PC-9 (cell line): ENCODE data around the gene TRABD2B. TPM values are rescaled to one million over a fixed set of nuclear protein-coding genes. Genes with fewer than 3 reads are reported as not detected.

ENCODE experiments used
- BruUV-seq: library from RNA; stranded (reverse); fragments of 400-500 nt; replicated peaks from 2 replicates; lab custom pipeline; 2021; lab: Mats Ljungman, UMichigan
- CTCF ChIA-PET: fragments of 300-600 bp; sonication (Branson Sonifier 250); formaldehyde crosslinking; loops from one replicate; lab custom pipeline; 2022; ENCODE audit warnings: antibody characterized with exemption; lab: Charles Lee
- POLR2A ChIA-PET: fragments of 300-600 bp; sonication (Branson Sonifier 250); formaldehyde crosslinking; loops from one replicate; lab custom pipeline; 2022; ENCODE audit warnings: antibody characterized with exemption; ENCODE audit not compliant: unreplicated experiment; lab: Charles Lee
- DNase-seq, 2 experiments: peaks; one replicate each; pipeline versions ENCODE4 v3.0.0 to v3.0.0-alpha.2; 2015 to 2022; ENCODE audit warnings: mixed read lengths in 1 of 2
- H2AFZ ChIP-seq: fragments of 200-600 bp; sonication (generic); 2 replicates; pipeline ENCODE4 v1.8.1; 2017; ENCODE audit warnings: antibody characterized with exemption
- H3F3A ChIP-seq: fragments of 200-600 bp; sonication (generic); 2 replicates; pipeline ENCODE4 v1.8.1; 2017; ENCODE audit warnings: antibody characterized with exemption, mild to moderate bottlenecking, low read depth; ENCODE audit not compliant: insufficient read depth
- H3K27ac ChIP-seq: fragments of 200-600 bp; sonication (generic); 2 replicates; pipeline ENCODE4 v1.6.1; 2016; ENCODE audit warnings: mixed run types
- H3K27me3 ChIP-seq: fragments of 200-600 bp; sonication (generic); 2 replicates; pipeline ENCODE4 v1.6.1; 2016; ENCODE audit warnings: low read depth, mixed run types; ENCODE audit not compliant: insufficient read depth
- H3K36me3 ChIP-seq: fragments of 200-600 bp; sonication (generic); 2 replicates; pipeline ENCODE4 v1.6.1; 2016; ENCODE audit warnings: low read depth, mixed run types
- H3K4me1 ChIP-seq: fragments of 200-600 bp; sonication (generic); replicated peaks from 2 replicates; pipeline ENCODE4 v1.6.1; 2016; ENCODE audit warnings: mixed run types; ENCODE audit not compliant: insufficient read depth
- H3K4me2 ChIP-seq: fragments of 200-600 bp; sonication (generic); 2 replicates; pipeline ENCODE4 v1.6.1; 2017; ENCODE audit warnings: mixed run types
- H3K4me3 ChIP-seq: fragments of 200-600 bp; sonication (generic); 2 replicates; pipeline ENCODE4 v1.6.1; 2016; ENCODE audit warnings: mixed run types
- H3K79me2 ChIP-seq: fragments of 200-600 bp; sonication (generic); 2 replicates; pipeline ENCODE4 v1.6.1; 2017; ENCODE audit warnings: low read depth, mixed run types
- H3K9me2 ChIP-seq: fragments of 200-600 bp; sonication (generic); 2 replicates; pipeline ENCODE4 v1.8.1; 2017; ENCODE audit warnings: mild to moderate bottlenecking; ENCODE audit not compliant: insufficient read depth
- H3K9me3 ChIP-seq: fragments of 200-600 bp; sonication (generic); 2 replicates; pipeline ENCODE4 v1.8.1; 2016; ENCODE audit warnings: low read depth; ENCODE audit not compliant: insufficient read depth
- H4K20me1 ChIP-seq: fragments of 200-600 bp; sonication (generic); 2 replicates; pipeline ENCODE4 v1.8.1; 2017; ENCODE audit not compliant: insufficient read depth
- EZH2 ChIP-seq: fragments of 200-600 bp; sonication (generic); IDR thresholded peaks from 2 replicates; pipeline ENCODE4 v1.8.0; 2017; ENCODE audit warnings: antibody characterized with exemption, low read depth
- intact Hi-C: fragments of 100-400 bp; cut with micrococcal nuclease; formaldehyde crosslinking; loops from one replicate; pipeline ENCODE4 v1.10.0; 2022; ENCODE audit not compliant: unreplicated experiment
- total RNA-seq: library from RNA; stranded (reverse); gene quantifications from 2 replicates; pipeline ENCODE4 v1.2.3, GENCODE V29; 2021
- TF ChIP-seq, protein P1 (sequence below): fragments of 200-600 bp; sonication (generic); conservative IDR thresholded peaks from 2 replicates; pipeline ENCODE4 v1.6.1; 2017; ENCODE audit warnings: mixed run types, antibody characterized with exemption, mild to moderate bottlenecking, moderate library complexity

TRABD2B gene
- total RNA-seq, 1 experiment from 2014 or later: not detected

DNA sequence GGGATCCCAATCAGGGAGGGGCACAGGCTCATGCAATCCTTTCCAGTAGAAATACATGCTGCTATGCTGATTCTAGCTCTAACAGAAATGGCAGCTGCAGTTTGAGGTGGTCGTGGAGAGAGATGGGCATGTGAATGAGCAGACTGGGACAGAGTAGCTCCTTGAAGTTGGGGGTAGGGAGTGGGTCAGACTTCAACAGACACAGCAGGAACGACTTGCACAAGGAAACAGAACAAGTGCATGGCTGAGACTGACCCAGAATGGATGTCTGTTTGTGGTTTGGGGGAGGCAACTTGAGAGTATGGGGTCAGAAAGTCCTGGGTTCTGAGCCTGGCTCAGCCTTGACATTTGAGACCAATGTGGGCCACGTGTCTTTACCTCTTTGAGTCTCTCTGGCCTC, 25.1 kb upstream of the TRABD2B start:
- BruUV-seq: no TSS peak
- ChIA-PET CTCF (no interaction called here), POLR2A (no interaction called here)
- no peaks in the 10 kb centered on the region for H3K79me2 ChIP-seq
- H2AFZ ChIP-seq: no peak overlapping the region
- H3K4me3 ChIP-seq: no peak overlapping the region
- no peaks in the 10 kb centered on the region for H3K36me3 ChIP-seq
- H3F3A ChIP-seq: no peaks in the 10 kb centered on the region
- TF ChIP-seq EZH2: no peak
- TF ChIP-seq, protein P1, sequence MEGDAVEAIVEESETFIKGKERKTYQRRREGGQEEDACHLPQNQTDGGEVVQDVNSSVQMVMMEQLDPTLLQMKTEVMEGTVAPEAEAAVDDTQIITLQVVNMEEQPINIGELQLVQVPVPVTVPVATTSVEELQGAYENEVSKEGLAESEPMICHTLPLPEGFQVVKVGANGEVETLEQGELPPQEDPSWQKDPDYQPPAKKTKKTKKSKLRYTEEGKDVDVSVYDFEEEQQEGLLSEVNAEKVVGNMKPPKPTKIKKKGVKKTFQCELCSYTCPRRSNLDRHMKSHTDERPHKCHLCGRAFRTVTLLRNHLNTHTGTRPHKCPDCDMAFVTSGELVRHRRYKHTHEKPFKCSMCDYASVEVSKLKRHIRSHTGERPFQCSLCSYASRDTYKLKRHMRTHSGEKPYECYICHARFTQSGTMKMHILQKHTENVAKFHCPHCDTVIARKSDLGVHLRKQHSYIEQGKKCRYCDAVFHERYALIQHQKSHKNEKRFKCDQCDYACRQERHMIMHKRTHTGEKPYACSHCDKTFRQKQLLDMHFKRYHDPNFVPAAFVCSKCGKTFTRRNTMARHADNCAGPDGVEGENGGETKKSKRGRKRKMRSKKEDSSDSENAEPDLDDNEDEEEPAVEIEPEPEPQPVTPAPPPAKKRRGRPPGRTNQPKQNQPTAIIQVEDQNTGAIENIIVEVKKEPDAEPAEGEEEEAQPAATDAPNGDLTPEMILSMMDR: no peak
- no peaks in the 10 kb centered on the region for H3K9me3 ChIP-seq
- H3K4me2 ChIP-seq: no peak overlapping the region
- H4K20me1 ChIP-seq: no peaks in the 10 kb centered on the region
- H3K9me2 ChIP-seq: no peaks in the 10 kb centered on the region
- no peaks in the 10 kb centered on the region for H3K27me3 ChIP-seq
- intact Hi-C loops: no loop called here
- no peak for DNase-seq
- no peaks in the 10 kb centered on the region; the same call in 1 of the 2 replicates for H3K4me1 ChIP-seq
- H3K27ac ChIP-seq: no peak overlapping the region

DNA sequence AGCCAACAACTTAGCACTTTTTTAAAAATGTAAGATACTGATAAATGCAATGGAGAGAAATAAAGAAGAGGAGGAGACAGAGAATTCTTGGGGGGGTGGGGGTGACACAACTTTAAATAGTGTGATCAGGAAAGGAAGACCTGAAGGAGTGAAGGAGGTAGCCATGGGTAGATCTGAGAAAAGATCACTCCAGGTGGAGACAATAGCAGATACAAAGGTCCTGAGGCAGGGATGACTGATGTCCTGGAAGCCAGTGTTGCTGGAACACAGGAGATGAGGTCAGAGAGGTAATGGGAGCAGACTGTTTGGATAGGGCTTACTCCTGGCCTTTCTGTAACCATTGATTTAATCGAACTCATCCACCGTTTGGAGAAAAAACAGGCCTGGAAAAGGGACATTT, 24.6 kb upstream of the TRABD2B start:
- no peaks in the 10 kb centered on the region for H3F3A ChIP-seq
- no TSS peak for BruUV-seq
- H3K9me3 ChIP-seq: no peaks in the 10 kb centered on the region
- no peak overlapping the region for H3K27ac ChIP-seq
- H3K4me1 ChIP-seq: no peaks in the 10 kb centered on the region; the same call in 1 of the 2 replicates
- no peaks in the 10 kb centered on the region for H3K36me3 ChIP-seq
- no peaks in the 10 kb centered on the region for H3K9me2 ChIP-seq
- intact Hi-C loops: no loop called here
- POLR2A ChIA-PET: no interaction called here
- H2AFZ ChIP-seq: no peak overlapping the region
- H4K20me1 ChIP-seq: no peaks in the 10 kb centered on the region
- DNase-seq: no peak
- TF ChIP-seq, protein P1: no peak
- no peak for TF ChIP-seq EZH2
- H3K27me3 ChIP-seq: no peaks in the 10 kb centered on the region
- no peak overlapping the region for H3K4me3 ChIP-seq
- CTCF ChIA-PET: no interaction called here
- no peaks in the 10 kb centered on the region for H3K79me2 ChIP-seq
- H3K4me2 ChIP-seq: no peak overlapping the region

DNA sequence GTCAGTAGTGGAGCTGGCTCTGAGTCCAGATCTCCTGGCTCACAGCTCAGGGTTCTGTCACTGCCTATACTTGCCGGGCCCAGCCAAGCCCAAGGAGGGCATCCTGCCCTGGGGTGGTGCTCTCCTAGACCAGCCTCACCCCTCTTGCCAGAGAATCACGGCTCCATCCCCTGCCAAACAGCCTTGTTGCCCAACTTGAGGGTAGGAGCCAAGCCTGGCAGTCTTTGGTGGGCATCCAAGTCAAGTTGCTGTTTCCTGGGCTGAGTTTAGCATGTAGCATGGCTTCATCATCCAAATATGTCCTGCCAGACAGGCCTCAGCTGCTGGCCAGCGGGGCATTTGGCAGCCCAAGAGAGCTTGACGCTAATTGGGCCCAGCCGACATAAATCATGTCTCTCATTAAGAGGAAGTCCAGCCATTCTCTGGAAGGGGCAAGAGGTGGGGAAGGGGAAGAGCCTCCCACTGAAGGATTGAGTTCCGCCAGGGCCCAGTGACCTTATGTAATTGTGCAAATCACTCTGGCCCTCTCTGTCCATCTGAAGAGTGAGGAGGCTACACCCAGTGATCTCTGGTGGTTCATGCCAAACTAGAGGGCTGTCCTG, 22.6 kb upstream of the TRABD2B start:
- no peak for DNase-seq
- Histone ChIP-seq H3K79me2 (no peaks in the 10 kb centered on the region), H3K27ac (no peak overlapping the region), H3F3A (no peaks in the 10 kb centered on the region), H4K20me1 (no peaks in the 10 kb centered on the region), H3K9me2 (no peaks in the 10 kb centered on the region), H3K4me2 (no peak overlapping the region), H3K36me3 (no peaks in the 10 kb centered on the region), H3K9me3 (no peaks in the 10 kb centered on the region), H3K4me1 (no peaks in the 10 kb centered on the region; the same call in 1 of the 2 replicates), H3K27me3 (no peaks in the 10 kb centered on the region), H3K4me3 (no peak overlapping the region), H2AFZ (no peak overlapping the region)
- TF ChIP-seq, protein P1: no peak
- intact Hi-C loops: no loop called here
- no TSS peak for BruUV-seq
- ChIA-PET POLR2A (no interaction called here), CTCF (no interaction called here)
